Progenitor cell of endocrine pancreas (in vitro differentiated cells): ENCODE results near the gene DERL3. TPM values are rescaled to one million over a fixed set of nuclear protein-coding genes. Genes with fewer than 3 reads are reported as not detected.
A peak's percentile ranks its signal among the peaks of the same experiment; 100 is the strongest.

Experiments
- DNase-seq: peaks from one replicate; pipeline ENCODE4 v3.0.0; 2021; ENCODE audit warnings: low spot score; ENCODE audit not compliant: unreplicated experiment
- H3K27ac Mint-ChIP-seq: 2 replicates; pipeline ENCODE4 v1.8.0; 2021; ENCODE audit warnings: mild to moderate bottlenecking, moderate library complexity, mixed read lengths
- H3K27me3 Mint-ChIP-seq: 2 replicates; pipeline ENCODE4 v1.8.0; 2021; ENCODE audit warnings: mixed read lengths
- H3K36me3 Mint-ChIP-seq: 2 replicates; pipeline ENCODE4 v1.8.0; 2022; ENCODE audit warnings: mixed read lengths; ENCODE audit not compliant: insufficient read depth
- H3K4me1 Mint-ChIP-seq: 2 replicates; pipeline ENCODE4 v1.8.0; 2021; ENCODE audit warnings: low read depth, mixed read lengths
- H3K4me3 Mint-ChIP-seq: 2 replicates; pipeline ENCODE4 v1.8.0; 2021; ENCODE audit warnings: low read depth, mild to moderate bottlenecking, moderate library complexity, mixed read lengths
- H3K9me3 Mint-ChIP-seq: 2 replicates; pipeline ENCODE4 v1.8.0; 2021; ENCODE audit warnings: low read depth, mixed read lengths
- CTCF ChIP-seq: fragments of 200-600 bp; sonication (generic); IDR thresholded peaks from one replicate; pipeline ENCODE4 v1.5.0; 2021; ENCODE audit warnings: antibody characterized with exemption, mild to moderate bottlenecking; ENCODE audit not compliant: unreplicated experiment
- total RNA-seq: library from RNA; stranded (reverse); gene quantifications from 2 replicates; pipeline ENCODE4 v1.2.1, GENCODE V29; 2021

The DERL3 gene
- total RNA-seq, 1 donor from 2014 or later, result 1.5 TPM

DNA sequence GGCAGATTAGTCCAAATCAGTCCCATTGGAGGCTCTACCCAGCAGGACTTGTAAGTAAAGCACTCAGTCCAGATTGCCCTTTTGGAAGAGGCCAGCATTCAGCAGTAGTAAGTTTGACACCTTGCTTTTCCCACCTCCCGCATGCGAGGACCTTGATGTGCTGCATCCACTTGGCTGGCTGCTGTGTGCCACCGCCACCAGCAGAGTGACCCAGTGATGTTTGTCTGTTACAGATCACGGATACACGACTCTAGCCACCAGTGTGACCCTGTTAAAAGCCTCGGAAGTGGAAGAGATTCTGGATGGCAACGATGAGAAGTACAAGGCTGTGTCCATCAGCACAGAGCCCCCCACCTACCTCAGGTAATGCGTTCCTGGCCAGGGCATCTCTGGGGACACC lies 45.5 kb downstream of the DERL3 start:
- Mint-ChIP-seq H3K4me1 (peaks cover 16% of the 10 kb centered on the region), H3K4me3 (no peak overlapping the region), H3K27ac (no peak overlapping the region), H3K36me3 (peaks cover 22% of the 10 kb centered on the region), H3K27me3 (no peaks in the 10 kb centered on the region), H3K9me3 (no peaks in the 10 kb centered on the region)
- no peak for TF ChIP-seq CTCF
- no peak for DNase-seq

DNA sequence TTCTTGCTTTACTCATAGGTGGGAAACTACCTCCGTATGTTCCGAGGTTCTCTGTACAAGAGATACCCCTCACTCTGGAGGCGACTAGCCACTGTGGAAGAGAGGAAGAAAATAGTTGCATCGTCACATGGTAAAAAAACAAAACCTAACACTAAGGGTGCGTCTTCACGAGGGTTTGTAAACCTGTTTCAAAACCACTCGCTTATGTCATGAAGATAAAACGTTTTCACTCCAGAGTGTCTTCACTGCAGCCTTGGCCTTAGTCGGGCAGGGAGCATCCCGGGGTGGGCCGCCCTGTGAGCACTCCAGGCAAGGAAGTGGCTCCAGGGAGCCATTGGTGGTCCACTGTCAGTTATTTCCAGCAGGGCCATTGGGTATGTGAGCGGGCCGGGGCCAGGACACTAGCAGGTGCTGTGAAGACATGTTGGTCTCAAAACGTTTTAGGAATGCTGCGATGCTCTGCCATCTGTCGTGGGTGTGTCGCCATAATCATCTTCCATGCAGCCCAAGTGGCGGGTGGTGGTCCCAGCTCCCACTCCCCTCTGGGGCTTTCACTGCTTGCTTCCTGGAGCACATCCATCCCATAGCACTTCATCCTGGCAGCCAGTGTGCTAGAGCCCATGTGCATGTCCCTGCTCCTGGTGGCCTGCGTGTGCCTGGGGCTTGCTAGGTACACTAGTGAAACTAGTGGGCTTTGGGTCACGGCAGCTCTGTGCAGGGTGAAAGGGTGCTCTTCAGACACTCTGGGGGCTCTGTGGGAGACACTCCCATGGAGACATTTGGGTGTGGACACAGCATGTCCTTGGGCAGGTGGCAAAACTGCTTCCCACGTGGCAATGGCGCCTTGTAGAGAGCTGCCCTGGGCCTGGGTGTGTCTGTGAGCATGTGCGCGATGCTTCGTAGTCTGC lies 46.8 kb downstream of the DERL3 start:
- H3K36me3 Mint-ChIP-seq, result peaks cover 20% of the 10 kb centered on the region
- H3K9me3 Mint-ChIP-seq, result no peaks in the 10 kb centered on the region
- H3K4me1 Mint-ChIP-seq, result peaks cover 23% of the 10 kb centered on the region
- H3K27me3 Mint-ChIP-seq, result no peaks in the 10 kb centered on the region
- no peak for TF ChIP-seq CTCF
- no peak overlapping the region for H3K4me3 Mint-ChIP-seq
- no peak for DNase-seq
- no peak overlapping the region for H3K27ac Mint-ChIP-seq

- H3K36me3 Mint-ChIP-seq, result peaks cover 12% of the 10 kb centered on the region
- H3K9me3 Mint-ChIP-seq, result no peaks in the 10 kb centered on the region
- H3K27ac Mint-ChIP-seq, result no peak overlapping the region
- DNase-seq, result no peak
- TF ChIP-seq CTCF, result no peak
- no peaks in the 10 kb centered on the region for H3K27me3 Mint-ChIP-seq
- no peak overlapping the region for H3K4me3 Mint-ChIP-seq
- peaks cover 28% of the 10 kb centered on the region for H3K4me1 Mint-ChIP-seq
Measured at GRCh38 chr22:23790819-23791737, 47.7 kb downstream of the DERL3 start.

DNA sequence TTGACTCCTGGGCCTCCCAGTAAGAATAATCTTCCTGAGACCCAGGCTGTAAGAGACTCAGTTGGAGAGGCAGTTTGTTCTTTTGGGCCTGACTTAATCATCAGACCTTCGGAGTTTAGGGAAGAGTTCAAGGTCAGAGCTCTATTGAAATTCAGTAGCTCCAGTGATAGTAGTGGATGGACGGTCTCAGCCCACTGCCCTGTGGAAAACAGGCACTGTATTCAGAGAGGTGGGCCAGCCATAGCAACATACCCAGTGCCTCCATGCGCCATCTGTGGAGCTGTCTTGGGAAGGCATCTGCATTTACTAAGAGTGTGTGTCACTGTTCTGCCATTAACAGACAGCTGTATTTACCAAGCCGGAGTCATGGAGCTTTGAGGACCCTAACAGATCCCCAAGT lies 49.2 kb downstream of the DERL3 start:
- Mint-ChIP-seq H3K36me3 (peaks cover 9% of the 10 kb centered on the region), H3K27me3 (no peaks in the 10 kb centered on the region), H3K27ac (peak overlapping the region; percentile 71), H3K4me3 (peak overlapping the region; percentile 69), H3K4me1 (peaks cover 28% of the 10 kb centered on the region), H3K9me3 (no peaks in the 10 kb centered on the region)
- TF ChIP-seq CTCF, result no peak
- no peak for DNase-seq

DNA sequence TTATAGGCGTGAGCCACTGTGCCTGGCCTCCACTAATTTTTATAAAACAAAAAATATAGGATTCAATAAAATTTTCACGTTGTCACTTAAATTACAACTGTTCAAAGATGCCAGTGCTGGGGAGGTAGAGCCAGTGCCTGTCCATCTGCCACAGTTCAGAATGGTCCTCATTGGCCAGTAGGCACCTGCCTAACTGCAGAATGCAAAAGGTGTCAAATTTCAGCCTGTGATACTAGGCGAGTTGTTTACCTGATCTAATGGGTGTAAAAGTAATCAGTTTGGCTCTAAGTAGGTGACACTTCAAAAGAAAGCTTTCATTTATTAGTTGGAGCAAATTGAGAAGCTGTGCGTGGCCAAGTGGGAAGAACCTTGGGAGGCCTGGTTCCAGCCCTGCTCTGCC lies 49.7 kb downstream of the DERL3 start:
- Mint-ChIP-seq H3K27me3 (no peaks in the 10 kb centered on the region), H3K4me3 (peak overlapping the region; percentile 69), H3K27ac (peak overlapping the region; percentile 71), H3K4me1 (peaks cover 31% of the 10 kb centered on the region), H3K9me3 (no peaks in the 10 kb centered on the region), H3K36me3 (peaks cover 7% of the 10 kb centered on the region)
- TF ChIP-seq CTCF, result no peak
- DNase-seq, result no peak
